Activated T-cell treated with anti-CD3 and anti-CD28 coated beads, Interleukin-2, amount 50 U/mL, for 72 hours (primary cell): ENCODE measurements around the gene MYO1E. TPM values are rescaled to one million over a fixed set of nuclear protein-coding genes. Genes with fewer than 3 reads are reported as not detected.

Source experiments
- ATAC-seq, 2 donors: fragments of 150-1000 bp; cut with Tn5 transposase; replicated peaks in 1 of 2; 2 replicates each; pipeline ENCODE4 v1.10.0; 2021; ENCODE audit warnings: moderate library complexity in 2 of 2, mild to moderate bottlenecking in 1 of 2
- DNase-seq, 2 donors: peaks; one replicate each; pipeline ENCODE4 v3.0.0; 2021 to 2022; ENCODE audit warnings: mixed read lengths in 1 of 2
- H3K27ac Mint-ChIP-seq: one replicate; pipeline ENCODE4 v1.8.0; 2022; ENCODE audit warnings: mild to moderate bottlenecking, moderate library complexity, mixed read lengths
- H3K27me3 Mint-ChIP-seq: one replicate; pipeline ENCODE4 v1.8.0; 2022; ENCODE audit warnings: low read depth, mixed read lengths
- H3K36me3 Mint-ChIP-seq, 2 donors: one replicate each; pipeline ENCODE4 v1.8.0; 2022; ENCODE audit warnings: mixed read lengths in 2 of 2, mild to moderate bottlenecking in 1 of 2; ENCODE audit not compliant: insufficient read depth in 2 of 2
- H3K4me1 Mint-ChIP-seq: one replicate; pipeline ENCODE4 v1.8.0; 2022; ENCODE audit warnings: low read depth, mixed read lengths
- H3K4me3 Mint-ChIP-seq, 2 donors: one replicate each; pipeline ENCODE4 v1.8.0; 2022; ENCODE audit warnings: mild to moderate bottlenecking in 2 of 2, mixed read lengths in 2 of 2, moderate library complexity in 2 of 2
- H3K9me3 Mint-ChIP-seq, 2 donors: one replicate each; pipeline ENCODE4 v1.8.0; 2022; ENCODE audit warnings: mixed read lengths in 2 of 2
- total RNA-seq, 2 donors: library from RNA; stranded (reverse); gene quantifications; one replicate each; pipeline ENCODE4 v1.2.3, GENCODE V29; 2022

The MYO1E gene
- total RNA-seq, 2 donors from 2014 or later, result 1.9 to 4.6 TPM

DNA sequence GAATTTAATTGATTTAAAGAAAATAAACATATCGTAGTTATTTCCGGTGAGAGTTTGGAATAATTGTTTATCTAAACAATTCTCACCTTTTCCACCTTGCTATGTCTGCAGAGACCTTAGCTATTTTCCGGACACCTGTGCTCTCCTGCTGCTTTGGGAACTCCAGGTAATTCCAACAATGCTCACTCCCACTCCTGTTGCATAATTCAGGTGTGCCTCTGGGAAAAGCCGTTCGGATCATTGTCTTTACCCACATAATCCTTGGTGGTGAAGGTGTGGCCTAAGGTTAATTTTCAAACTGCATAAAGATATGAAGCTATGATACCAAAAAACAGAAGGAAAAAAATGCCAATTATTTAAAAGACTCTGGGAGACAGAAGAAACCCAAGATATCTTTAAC lies 106.6 kb downstream of the MYO1E start:
- Mint-ChIP-seq H3K4me1 (no peaks in the 10 kb centered on the region), H3K9me3 (no peaks in the 10 kb centered on the region), H3K27ac (no peak overlapping the region), H3K36me3 (no peaks in the 10 kb centered on the region), H3K27me3 (no peaks in the 10 kb centered on the region), H3K4me3 (no peak overlapping the region)
- no peak for DNase-seq
- no peak for ATAC-seq

DNA sequence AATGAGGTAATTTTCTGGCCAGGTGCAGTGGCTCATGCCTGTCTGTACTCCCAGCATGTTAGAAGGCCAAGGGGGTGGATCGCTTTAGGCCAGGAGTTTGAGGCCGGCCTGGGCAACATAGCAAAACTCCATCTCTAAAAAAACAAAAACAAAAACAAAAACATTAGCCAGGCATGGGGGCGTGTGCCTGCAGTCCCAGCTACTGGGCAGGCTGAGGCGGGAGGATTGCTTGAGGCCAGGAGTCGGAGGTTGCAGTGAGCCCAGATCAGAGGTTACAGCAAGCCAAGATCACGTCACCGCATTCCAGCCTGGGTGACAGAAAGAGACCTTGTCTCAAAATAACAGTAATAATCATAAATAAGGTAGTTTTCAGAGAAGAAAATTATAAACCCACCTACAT lies 110.4 kb downstream of the MYO1E start:
- Mint-ChIP-seq H3K27ac (no peak overlapping the region), H3K27me3 (no peaks in the 10 kb centered on the region), H3K36me3 (no peaks in the 10 kb centered on the region), H3K9me3 (no peaks in the 10 kb centered on the region), H3K4me1 (peaks cover 5% of the 10 kb centered on the region), H3K4me3 (no peak overlapping the region)
- DNase-seq (no peak), ATAC-seq (no peak)

DNA sequence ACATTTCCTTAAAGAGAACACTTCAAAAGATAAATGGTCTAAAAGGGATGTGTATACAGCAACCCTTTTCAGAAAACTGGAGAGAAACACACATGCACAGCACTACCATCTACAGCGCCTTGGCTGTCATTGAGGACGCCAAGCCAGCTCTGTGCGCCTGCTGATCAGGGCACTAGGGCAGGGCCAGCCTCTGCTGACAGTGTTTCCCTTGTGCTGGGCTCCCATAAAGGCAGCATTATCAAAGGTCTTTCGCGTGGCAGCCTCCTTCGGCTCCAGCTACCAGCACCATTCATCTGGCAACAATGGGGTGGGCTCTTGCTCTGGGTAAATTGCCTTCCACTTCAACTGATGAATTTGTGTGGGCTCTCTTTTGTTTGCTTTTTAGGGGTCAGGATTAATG lies 112.6 kb downstream of the MYO1E start:
- Mint-ChIP-seq H3K27ac (no peak overlapping the region), H3K36me3 (no peaks in the 10 kb centered on the region), H3K9me3 (no peaks in the 10 kb centered on the region), H3K4me1 (peaks cover 15% of the 10 kb centered on the region), H3K4me3 (no peak overlapping the region), H3K27me3 (no peaks in the 10 kb centered on the region)
- DNase-seq (no peak), ATAC-seq (no peak)

DNA sequence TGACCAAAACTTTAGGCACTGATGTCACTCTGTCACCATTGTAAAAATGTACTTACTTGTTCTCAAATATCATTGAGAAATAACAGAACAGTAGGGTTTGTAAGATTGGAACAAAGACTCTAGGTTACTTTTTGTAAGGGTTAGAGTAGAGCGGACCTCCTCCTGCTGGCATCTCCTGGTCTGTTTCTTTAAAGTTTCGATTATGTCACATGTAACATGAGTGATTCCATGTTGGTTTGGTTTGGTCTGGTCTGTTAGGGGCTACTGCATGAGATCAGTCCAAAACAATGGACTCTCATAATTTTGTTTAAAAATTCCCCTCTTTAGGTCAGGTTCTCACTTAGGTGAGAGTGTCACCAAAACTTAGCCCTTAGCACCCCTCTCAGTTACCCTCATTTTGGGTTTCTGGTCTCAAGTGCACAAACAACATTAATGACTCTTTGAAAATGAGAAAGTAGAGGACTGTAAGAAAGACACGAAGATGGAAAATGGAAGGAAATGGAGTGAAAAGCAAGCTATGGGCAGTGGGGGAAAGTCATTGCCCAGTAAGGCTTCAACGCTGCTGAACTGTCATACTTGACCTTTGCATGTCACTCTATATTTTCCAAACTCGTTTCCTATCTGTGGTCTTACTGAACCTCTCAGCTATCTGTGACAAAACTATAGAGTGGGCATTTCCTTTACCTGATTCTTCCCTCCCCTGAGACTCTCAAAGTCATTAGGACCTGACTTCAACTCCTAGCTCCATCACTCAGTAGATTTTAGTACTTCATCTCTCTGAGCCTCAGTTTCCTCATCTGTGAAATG lies 113.3 kb downstream of the MYO1E start:
- ATAC-seq (peak; percentile 24 to 41), DNase-seq (no peak)
- Mint-ChIP-seq H3K4me1 (peaks cover 15% of the 10 kb centered on the region), H3K27ac (no peak overlapping the region), H3K9me3 (no peaks in the 10 kb centered on the region), H3K36me3 (no peaks in the 10 kb centered on the region), H3K27me3 (no peaks in the 10 kb centered on the region), H3K4me3 (no peak overlapping the region)

DNA sequence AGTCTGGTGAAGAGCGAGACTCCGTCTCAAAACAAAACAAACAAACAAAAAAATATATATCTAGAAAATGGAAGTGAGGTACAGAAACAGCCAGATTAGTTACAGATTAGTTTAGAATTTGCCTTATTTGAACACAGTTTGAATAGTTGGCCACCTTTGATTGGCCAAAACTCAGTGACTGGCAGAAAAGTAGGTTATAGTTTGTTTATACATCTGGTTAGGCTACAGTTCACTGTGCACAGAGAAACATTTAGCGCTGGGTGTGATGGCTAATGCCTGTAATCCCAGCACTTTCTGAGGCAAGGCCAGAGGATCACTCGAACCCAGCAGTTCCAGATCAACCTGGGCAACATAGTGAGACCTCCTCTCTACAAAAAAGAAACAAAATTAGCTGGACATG lies 114.4 kb downstream of the MYO1E start:
- H3K4me1 Mint-ChIP-seq, result peaks cover 15% of the 10 kb centered on the region
- H3K4me3 Mint-ChIP-seq, result no peak overlapping the region
- no peak overlapping the region for H3K27ac Mint-ChIP-seq
- DNase-seq (no peak), ATAC-seq (no peak)
- H3K36me3 Mint-ChIP-seq, result no peaks in the 10 kb centered on the region
- no peaks in the 10 kb centered on the region for H3K9me3 Mint-ChIP-seq
- no peaks in the 10 kb centered on the region for H3K27me3 Mint-ChIP-seq

DNA sequence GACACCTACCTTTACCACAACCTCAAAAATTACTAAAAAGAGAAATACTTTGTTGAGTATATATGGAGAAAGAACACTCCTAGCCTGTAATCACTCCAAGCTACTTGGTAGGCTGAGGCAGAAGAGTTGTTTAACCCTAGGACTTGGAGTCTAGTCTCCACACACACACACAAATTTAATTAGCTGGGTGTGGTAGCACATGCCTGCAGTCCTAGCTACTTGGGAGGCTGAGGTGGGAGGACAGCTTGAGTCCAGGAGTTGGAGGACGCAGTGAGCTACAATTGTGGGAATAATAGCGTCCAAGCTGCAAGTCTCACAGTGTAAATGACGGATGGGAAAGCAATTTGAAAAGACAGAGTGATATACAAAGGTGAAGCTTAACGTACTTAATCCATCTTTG lies 115.5 kb downstream of the MYO1E start:
- H3K9me3 Mint-ChIP-seq, result no peaks in the 10 kb centered on the region
- ATAC-seq (no peak), DNase-seq (no peak)
- no peaks in the 10 kb centered on the region for H3K27me3 Mint-ChIP-seq
- peaks cover 15% of the 10 kb centered on the region for H3K4me1 Mint-ChIP-seq
- H3K4me3 Mint-ChIP-seq, result no peak overlapping the region
- no peaks in the 10 kb centered on the region for H3K36me3 Mint-ChIP-seq
- no peak overlapping the region for H3K27ac Mint-ChIP-seq

DNA sequence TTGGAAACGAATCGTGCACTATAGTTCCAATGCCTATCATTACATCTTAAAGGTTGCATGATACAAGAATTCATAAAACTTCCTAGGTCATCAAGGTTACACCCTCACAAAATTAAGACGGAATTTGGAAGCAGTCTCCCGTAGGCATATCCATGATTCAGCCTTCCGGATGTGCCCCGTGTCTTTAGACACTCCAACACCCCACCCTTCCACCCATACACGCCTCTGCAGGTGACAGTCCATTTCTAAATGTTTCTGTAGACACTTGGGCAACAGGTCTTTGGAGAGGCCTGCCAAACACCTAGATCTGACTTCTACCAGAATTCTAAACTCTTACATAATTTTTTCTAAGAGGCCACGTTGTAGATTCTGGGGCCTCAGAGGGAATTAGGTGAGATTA lies 116.2 kb downstream of the MYO1E start:
- no peaks in the 10 kb centered on the region for H3K9me3 Mint-ChIP-seq
- H3K4me3 Mint-ChIP-seq, result no peak overlapping the region
- H3K27ac Mint-ChIP-seq, result no peak overlapping the region
- H3K4me1 Mint-ChIP-seq, result peaks cover 15% of the 10 kb centered on the region
- DNase-seq (no peak), ATAC-seq (no peak)
- no peaks in the 10 kb centered on the region for H3K36me3 Mint-ChIP-seq
- no peaks in the 10 kb centered on the region for H3K27me3 Mint-ChIP-seq

DNA sequence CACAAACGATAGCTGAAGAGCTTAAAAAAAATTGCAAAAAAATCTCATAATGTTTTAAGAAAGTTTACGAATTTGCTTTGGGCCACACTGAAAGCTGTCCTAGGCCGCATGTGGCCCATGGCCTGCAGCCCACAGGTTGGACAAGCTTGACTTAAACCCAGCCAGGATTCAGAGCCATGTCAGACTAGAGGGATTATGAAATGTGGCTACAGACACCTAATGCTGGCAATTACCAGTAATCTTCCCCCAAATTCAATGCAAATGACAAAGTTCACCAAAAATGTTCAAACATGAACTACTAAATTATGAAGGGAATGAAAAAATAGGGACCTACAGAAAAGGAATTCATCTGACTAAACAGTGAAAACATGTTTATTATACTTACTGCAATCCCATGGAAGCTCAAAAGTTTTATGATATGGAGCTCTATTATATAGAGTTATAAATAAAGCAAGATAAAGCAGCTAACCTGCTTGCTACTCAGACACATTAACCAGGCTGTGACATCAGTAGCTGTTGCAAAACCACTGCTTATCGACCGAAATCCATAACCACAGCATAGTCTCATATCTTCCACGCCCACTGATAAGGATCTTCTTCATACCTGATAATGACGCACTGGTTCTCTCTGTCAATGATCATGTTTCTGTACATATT lies 116.9 kb downstream of the MYO1E start:
- DNase-seq, result peak; percentile 10 to 18
- H3K27ac Mint-ChIP-seq, result no peak overlapping the region
- H3K36me3 Mint-ChIP-seq, result no peaks in the 10 kb centered on the region
- H3K27me3 Mint-ChIP-seq, result no peaks in the 10 kb centered on the region
- H3K4me1 Mint-ChIP-seq, result peaks cover 15% of the 10 kb centered on the region
- ATAC-seq, result peak; percentile 72 to 80
- H3K4me3 Mint-ChIP-seq, result no peak overlapping the region
- no peaks in the 10 kb centered on the region for H3K9me3 Mint-ChIP-seq

DNA sequence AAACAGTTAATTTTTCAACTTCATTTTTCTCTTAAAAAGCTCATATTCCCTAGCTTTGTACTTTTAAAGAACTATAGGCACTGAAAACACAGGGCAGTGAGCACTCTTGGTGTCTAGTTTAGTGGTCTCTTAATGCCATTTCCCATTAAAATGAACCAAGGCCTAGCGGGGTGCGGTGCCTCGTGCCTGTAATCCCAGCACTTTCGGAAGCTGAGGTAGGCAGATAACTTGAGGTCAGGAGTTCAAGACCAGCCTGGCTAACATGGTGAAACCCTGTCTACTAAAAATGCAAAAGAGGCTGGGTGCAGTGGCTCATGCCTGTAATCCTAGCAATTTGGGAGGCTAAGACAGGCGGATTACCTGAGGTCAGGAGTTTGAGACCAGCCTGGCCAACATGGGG lies 120.5 kb downstream of the MYO1E start:
- Mint-ChIP-seq H3K36me3 (no peaks in the 10 kb centered on the region), H3K27me3 (no peaks in the 10 kb centered on the region), H3K27ac (no peak overlapping the region), H3K9me3 (no peaks in the 10 kb centered on the region), H3K4me1 (peaks cover 22% of the 10 kb centered on the region), H3K4me3 (no peak overlapping the region)
- no peak for DNase-seq
- ATAC-seq, result no peak

DNA sequence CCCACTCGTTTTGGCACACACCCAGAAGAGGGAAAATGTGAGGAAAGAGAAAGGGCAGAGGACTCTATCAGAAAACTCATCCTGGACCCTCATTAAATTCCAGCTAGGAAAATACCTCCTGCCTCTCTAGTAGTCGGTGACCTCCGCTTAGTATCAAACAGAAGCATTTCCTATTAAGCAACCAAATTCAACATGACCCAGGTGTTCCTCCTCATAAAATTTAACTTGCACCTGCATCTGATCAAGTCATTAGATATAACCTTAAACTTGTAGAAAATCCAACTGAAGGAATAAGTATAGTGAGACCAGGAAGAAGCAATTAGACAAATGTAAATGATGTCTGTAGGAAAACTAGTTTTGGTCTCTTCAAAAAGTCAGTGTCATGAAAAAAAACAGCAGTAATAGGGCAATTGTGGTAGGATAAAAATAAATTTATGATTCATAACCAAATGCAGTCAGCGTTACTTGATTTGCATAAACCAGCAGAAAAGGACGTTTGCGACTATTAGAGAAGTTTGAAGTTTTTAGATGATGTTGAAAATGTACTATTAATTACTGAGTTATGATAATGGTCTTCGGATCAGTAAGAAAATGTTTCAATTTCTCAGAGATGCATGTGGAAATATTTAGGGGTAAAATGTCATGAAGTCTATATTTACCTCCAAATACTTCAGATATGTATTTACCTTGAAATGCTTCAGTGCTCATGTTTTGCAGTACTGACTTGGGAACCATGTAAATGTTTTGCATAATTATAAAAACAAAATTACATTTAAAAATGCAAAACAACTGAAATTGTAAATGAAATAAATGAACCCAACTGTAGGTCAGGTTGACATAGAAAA lies 121.4 kb downstream of the MYO1E start:
- no peak for DNase-seq

DNA sequence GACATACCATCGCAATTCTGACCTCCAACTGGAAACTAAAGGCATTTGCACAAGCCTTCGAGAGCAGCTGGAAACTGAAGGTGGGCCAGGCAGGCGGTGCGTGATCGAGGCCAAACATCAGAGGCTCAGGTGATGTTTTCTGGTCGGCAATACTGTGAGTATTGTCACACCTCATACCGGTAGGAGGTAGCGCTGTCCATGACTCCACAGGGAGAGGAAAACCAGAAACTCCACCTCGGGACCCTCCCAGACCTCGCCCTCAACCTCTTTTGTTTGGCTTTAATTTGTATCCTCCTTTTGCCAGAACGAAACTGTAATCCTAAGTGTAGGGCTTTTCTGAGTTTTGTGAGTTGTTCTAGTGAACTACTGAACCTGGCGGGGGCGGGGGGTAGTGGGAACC lies 122.4 kb downstream of the MYO1E start:
- no peak overlapping the region for H3K4me3 Mint-ChIP-seq
- no peak overlapping the region for H3K27ac Mint-ChIP-seq
- no peaks in the 10 kb centered on the region for H3K27me3 Mint-ChIP-seq
- H3K36me3 Mint-ChIP-seq, result no peaks in the 10 kb centered on the region
- peaks cover 13% of the 10 kb centered on the region for H3K4me1 Mint-ChIP-seq
- H3K9me3 Mint-ChIP-seq, result no peaks in the 10 kb centered on the region
- no peak for DNase-seq
- ATAC-seq, result no peak

More for the DNA sequence above, 121.4 kb downstream of the MYO1E start:
- Mint-ChIP-seq H3K27me3 (no peaks in the 10 kb centered on the region), H3K27ac (no peak overlapping the region), H3K36me3 (no peaks in the 10 kb centered on the region), H3K9me3 (no peaks in the 10 kb centered on the region), H3K4me3 (no peak overlapping the region), H3K4me1 (peaks cover 22% of the 10 kb centered on the region)
- ATAC-seq, result no peak

DNA sequence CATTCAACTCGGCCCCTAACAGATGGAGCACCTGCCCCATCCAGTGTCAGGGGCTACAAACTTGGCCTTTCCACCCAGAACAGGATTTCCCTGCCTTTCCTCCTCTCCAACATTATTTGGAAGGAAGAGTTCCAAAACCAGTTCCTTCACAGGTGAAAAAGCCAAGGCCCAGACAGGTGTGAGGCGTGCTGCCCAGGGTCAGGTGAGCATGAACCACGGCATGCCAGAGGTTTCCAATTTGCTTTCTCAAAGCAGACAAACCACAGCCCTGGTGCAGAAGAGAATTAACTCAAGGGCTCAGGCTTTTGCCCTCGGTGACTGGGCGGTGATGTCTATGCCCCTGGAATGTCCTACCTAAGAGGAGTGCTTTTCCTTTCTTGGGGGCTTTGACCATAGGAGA lies 122.9 kb downstream of the MYO1E start:
- H3K4me3 Mint-ChIP-seq, result no peak overlapping the region
- ATAC-seq, result no peak
- H3K27ac Mint-ChIP-seq, result no peak overlapping the region
- H3K27me3 Mint-ChIP-seq, result no peaks in the 10 kb centered on the region
- H3K9me3 Mint-ChIP-seq, result no peaks in the 10 kb centered on the region
- peaks cover 11% of the 10 kb centered on the region for H3K4me1 Mint-ChIP-seq
- no peak for DNase-seq
- no peaks in the 10 kb centered on the region for H3K36me3 Mint-ChIP-seq

DNA sequence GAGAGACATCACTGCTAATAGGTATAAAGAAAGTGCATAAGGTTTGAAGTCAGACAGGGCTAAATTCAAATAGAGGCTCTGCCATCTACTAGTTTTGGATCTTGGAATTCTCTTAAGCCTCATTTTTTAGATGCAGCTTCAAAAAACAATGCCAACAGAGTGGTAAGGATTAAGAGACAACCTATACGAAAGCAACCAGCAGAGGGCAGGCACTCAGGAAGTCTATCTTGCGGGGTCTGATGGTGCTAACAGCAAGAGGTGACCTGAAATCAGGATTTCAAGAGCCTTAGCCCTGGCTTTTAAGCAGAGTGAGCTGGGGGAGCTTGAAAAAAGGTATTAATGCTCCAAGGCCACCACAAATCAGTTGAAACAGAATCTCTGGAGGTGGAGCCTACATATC lies 125.3 kb downstream of the MYO1E start:
- Mint-ChIP-seq H3K4me3 (no peak overlapping the region), H3K36me3 (no peaks in the 10 kb centered on the region), H3K4me1 (peaks cover 11% of the 10 kb centered on the region), H3K27me3 (peaks cover 7% of the 10 kb centered on the region), H3K27ac (peak overlapping the region; percentile 28), H3K9me3 (no peaks in the 10 kb centered on the region)
- DNase-seq (peak; percentile 40 to 53), ATAC-seq (peak; percentile 58 to 61)
